GM11168 (cell line): ENCODE measurements around the gene SNX24.

Experiments
- in situ Hi-C: fragments of 300-500 bp; cut with MboI; formaldehyde crosslinking; loops from one replicate; pipeline ENCODE4 v1.12.0; 2022; ENCODE audit warnings: low sequenced_read_pairs; ENCODE audit not compliant: unreplicated experiment

The SNX24 gene

GRCh38 chr5:122915717-122916461, 70.5 kb downstream of the SNX24 start:
- in situ Hi-C loops, result no loop called here

GRCh38 chr5:122916490-122916889, 71.1 kb downstream of the SNX24 start:
- in situ Hi-C loops, result no loop called here

- in situ Hi-C loops, result no loop called here
Observed at GRCh38 chr5:122919969-122920368, 74.6 kb downstream of the SNX24 start.

DNA sequence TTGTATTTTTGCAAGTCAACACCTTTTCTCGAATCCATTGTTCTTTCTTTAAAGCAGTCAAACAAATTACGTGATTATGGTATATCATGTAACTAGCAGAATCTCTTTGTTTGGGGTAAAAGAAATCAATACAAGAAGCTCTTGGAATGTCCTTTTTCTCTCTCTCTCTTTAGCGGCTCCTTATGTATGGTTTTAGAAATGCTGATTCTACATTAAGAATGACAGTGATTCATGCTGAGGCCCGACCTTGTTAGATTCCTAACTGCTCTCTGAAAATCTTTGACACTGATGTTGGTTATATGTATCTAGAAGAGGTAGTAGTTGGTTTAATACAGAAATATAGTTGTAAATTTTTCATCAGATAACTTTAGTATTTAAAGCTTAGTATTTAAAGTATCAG, 76.4 kb downstream of the SNX24 start:
- in situ Hi-C loops, result no loop called here

DNA sequence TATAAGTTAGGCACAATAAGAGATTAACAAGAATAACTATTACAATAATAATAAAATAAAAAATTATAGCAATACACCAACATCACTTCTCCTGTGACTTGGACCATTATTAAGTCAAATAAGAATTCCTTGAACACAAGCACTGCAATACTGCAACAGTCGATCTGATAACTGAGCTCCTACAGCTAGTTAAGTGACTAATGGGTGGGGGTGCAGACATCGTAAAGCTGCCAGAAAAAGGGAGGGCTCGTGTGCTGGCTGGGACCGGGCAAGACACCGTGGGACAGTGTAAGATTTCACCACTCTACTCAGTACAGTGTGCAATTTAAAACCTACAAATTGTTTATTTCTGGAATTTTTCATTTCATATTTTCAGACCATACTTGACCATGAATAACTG, 78.8 kb downstream of the SNX24 start:
- in situ Hi-C loops, result no loop called here

DNA sequence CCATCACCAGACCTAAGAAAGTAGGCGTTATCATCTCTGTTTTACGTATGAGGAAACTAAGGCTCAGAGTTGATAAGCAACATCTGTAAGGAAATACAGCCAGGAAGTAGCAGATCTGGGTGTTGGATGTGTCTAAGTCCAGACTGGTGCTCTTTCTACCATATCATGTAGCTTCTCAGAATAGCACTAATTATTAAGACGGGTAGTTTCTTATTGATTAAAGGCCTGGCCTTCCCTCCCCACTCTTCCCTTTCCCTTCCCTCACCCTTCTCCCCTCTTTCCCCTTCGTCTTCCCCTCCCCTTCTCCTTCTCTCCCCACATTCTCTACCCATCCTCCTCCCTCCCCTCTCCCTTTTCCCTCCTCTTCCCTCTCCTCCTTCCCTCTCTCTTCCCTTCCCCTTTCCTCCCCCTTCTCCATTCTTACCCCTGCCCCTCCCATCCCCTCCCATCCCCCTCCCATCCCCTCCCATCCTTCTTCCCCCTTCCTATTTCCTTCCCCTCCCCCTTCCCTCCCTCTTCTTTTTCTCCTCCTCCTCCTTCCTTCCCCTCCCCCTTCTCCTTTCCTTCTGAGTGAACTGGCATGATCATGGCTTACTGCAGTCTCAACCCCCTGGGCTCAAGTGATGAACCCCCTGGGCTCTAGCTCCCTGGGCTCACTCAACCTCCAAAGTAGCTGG, 79.4 kb downstream of the SNX24 start:
- in situ Hi-C loops, result no loop called here

- in situ Hi-C loops, result no loop called here
Observed at GRCh38 chr5:122929001-122929400, 83.6 kb downstream of the SNX24 start.

- in situ Hi-C loops, result no loop called here
Observed at GRCh38 chr5:122929980-122930379, 84.6 kb downstream of the SNX24 start.

- in situ Hi-C loops, result no loop called here
Observed at GRCh38 chr5:122933956-122934355, 88.5 kb downstream of the SNX24 start.

GRCh38 chr5:122936088-122936487, 90.7 kb downstream of the SNX24 start:
- in situ Hi-C loops, result no loop called here

DNA sequence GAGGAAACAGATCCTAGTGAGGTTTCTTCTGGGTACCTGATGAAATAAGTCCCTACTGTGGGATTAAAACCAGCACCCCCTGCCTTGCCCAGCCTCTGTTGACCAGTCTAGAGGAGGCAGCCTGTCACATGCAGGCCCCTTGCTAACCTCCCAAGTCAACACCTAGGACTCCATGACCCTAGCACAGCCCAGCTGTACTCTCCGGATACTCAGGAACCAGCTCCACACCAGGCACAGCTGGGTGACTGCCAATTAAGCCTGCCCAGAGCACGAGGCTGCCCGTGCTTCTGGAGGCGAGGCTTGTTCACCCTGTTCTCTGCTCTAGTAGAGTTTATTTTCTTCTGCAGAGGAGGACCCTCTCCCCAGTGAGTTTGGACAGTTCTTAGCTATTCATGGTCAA, 92.5 kb downstream of the SNX24 start:
- in situ Hi-C loops, result no loop called here

DNA sequence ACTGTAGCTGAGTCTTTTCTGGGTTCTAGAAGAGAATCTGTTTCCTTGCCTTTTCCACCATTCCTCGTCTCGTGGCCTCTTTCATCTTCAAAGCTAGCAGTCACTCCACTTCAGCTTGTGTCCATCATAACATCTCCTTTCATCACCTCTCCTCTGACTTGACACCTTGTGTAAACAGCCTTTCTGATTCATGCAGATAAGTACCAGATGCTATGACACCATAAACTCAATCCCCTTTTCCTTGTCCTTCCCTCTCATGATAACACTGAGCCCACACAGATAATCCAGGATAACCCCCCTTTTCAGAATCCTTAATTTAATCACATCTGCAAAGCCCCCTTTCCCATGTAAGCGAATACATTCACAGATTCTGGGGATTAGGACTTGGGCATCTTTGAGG, 95.5 kb downstream of the SNX24 start:
- in situ Hi-C loops, result no loop called here

DNA sequence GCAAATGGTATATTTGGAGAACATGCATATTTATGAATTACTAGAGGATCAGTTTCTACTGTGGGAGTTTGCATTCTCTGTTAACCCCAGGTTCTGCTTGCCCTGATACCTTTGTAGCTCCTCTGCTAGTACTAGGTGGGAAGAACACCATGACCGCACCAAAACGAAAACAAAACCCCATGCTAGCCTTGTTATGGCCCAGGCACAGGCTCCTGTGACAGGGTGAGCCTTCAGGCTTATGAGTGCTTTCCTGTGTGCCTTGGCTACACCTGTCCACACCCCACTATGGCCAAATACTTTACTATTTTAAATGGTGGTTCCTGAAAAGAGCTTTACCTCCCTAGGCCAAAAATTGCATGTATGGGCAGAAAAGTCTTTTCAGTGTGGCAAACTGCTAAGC, 96.3 kb downstream of the SNX24 start:
- in situ Hi-C loops, result no loop called here

- in situ Hi-C loops, result no loop called here
Observed at GRCh38 chr5:122942164-122942914, 96.9 kb downstream of the SNX24 start.

DNA sequence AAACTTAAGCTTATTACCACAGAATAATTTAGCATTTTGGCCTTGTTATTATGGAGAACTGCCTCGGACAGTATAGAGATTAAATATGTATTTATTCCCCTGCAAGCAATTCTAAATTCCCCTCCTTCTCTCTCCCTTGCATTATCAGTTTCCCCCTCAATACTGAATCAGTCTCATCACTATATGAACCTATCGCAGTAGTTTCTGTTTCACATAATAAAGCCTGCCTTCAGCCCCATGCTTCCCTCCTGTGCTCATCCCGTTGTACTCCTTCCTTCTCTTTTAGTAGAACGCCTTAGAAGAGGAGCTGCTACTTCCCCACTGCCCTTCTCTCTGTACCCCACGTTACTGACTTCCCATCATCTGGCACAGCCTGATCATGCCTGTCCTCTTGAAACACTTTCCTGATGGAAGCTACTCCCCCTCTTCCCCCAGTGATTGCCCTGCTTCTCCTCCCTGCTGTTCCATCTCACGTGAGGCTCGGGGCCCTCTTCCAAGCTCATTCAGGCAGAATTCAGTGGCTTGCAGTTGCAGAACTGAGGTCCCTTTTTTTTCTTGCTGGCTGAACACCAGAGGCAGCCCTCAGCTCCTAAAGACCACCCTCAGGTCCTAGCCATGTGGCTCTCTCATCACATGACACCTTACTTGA, 97.8 kb downstream of the SNX24 start:
- in situ Hi-C loops, result no loop called here

GRCh38 chr5:122944051-122944450, 98.6 kb downstream of the SNX24 start:
- in situ Hi-C loops, result no loop called here

DNA sequence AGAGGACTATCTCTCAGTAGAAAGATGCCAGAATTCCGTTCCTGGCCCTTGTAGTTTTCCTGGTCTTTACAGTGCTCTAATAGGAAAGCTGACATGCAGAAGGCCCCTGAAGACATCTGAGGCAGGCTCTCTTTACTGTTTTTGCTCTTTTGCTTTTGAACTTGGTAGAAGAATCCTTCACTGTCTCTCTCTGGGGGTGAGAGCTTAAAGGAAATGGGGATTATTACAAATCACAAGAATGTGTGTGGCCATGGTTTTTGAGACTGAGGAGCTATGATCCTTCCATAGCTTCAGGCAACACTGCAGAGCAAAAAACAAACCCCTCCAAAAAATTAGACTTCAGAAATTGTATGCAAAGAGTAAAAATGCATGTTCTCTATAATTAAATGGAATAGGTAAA, 102.0 kb downstream of the SNX24 start:
- in situ Hi-C loops, result no loop called here

DNA sequence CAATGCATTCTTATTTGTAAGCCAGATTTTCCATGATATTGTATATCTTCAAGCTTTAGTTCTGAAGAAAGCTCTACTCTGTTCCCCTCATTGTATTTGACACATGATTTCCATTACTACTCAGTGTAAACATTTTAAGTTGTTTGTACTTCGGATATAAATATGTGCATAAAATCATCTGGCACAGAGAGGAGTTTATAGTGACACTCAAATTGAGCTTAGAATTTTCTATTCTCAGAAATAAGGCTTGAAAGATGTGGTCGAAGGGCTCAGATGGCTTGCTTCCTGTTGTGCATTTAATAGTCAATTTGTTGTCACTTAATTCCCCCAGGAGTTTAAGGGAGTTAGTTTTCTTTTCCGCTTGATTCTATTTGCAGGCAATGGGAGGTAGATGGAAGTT, 102.4 kb downstream of the SNX24 start:
- in situ Hi-C loops, result no loop called here

DNA sequence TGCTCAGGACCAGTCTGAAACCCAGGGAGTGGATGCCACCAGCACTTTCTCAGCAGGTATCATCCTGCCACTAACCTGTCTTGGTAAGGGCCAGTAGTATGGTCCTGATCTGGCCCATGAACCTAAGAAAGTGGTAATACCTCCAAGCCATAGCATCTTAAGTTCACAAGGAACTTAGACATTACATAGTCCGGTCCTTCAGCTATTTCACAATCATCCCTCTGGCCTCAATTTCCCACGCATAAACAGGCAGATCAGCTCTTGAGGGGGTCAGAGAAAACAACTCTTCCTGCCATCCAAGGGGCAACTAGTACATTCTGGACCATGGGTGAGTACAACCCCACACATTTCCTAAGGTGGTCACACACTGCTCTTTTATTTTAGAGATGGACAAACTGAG, 102.9 kb downstream of the SNX24 start:
- in situ Hi-C loops, result no loop called here

DNA sequence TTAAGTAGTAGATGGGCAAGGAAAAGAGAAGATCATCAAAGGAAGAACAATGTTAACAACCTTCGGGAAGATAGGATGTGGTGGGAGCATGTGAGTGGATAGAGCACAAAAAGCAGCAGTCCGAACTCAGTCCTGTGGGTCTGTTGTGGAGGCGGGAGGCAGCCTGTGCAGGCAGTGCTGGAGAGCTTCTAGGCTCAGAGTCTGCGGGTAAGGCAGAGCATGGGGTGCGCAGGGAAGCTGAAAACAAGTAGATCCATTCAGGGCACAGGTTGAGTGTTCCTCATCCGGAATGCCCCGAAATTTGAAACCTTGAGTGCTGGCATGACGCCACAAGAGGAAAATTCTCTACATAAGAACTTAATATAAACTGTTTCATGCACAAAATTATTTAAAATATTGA, 106.2 kb downstream of the SNX24 start:
- in situ Hi-C loops, result no loop called here

DNA sequence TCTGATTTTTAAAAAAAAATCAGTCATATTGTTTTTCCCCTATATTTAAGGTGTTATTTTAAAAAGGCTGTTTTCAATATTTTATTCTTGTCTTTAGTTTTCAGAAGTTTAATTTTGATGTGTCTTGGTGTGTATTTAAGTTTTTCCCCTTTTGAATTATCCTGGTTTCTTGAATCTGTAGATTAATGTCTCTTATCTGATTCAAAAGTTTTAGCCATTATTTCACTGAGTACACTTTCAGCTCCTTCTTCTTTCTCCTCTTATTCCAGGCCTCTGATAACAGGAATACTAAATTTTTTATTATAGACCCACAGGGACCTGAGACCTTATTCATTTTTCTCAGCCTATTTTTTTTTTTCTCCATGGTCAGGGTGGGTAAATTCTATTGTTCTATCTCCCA, 109.3 kb downstream of the SNX24 start:
- in situ Hi-C loops, result no loop called here
